AG09309 (cell line): ENCODE measurements around the gene ERP44.
"Not testable (repeated sequence)": the region's sequence is repeated elsewhere in the genome, so short reads cannot be mapped to it uniquely, and the experiment has no call there.

ENCODE experiments used
- DNase-seq: peaks from one replicate; pipeline ENCODE4 v3.0.0-alpha.2; 2010; ENCODE audit warnings: low read depth
- H3K4me3 ChIP-seq: 2 replicates; pipeline ENCODE4 v1.5.1; 2011; ENCODE audit warnings: mild to moderate bottlenecking, low read depth, low read length, moderate library complexity; ENCODE audit not compliant: control insufficient read depth
- CTCF ChIP-seq: IDR thresholded peaks from 2 replicates; pipeline ENCODE4 v1.5.1; 2011; ENCODE audit warnings: mild to moderate bottlenecking, low read depth, low read length, inconsistent platforms; ENCODE audit not compliant: insufficient read depth, control insufficient read depth; ENCODE audit errors: missing control alignments

Gene ERP44

GRCh38 chr9:100098887-100099721, at the start of gene ERP44, which contains the start of gene INVS:
TSS of gene ERP44 (minus strand) at chr9:100099000. CDS start at chr9:100098840, 160 bp downstream.
TSS of gene INVS (plus strand) at chr9:100099243. CDS start at chr9:100104522, 5,279 bp downstream.
- TF ChIP-seq CTCF = no peak
- H3K4me3 ChIP-seq = peak within 1 kb of the TSS; percentile 100
- DNase-seq = peak; percentile 93

GRCh38 chr9:100145976-100146375, 47.2 kb upstream of the ERP44 start:
- H3K4me3 ChIP-seq, DNase-seq: not testable (repeated sequence)

GRCh38 chr9:100145167-100145934, 46.6 kb upstream of the ERP44 start:
- not testable (repeated sequence) for H3K4me3 ChIP-seq, DNase-seq

- DNase-seq, H3K4me3 ChIP-seq: not testable (repeated sequence)
These were observed 43.1 kb upstream of the ERP44 start for GRCh38 chr9:100141862-100142261.

GRCh38 chr9:100140303-100140702, 41.5 kb upstream of the ERP44 start:
- DNase-seq, H3K4me3 ChIP-seq: not testable (repeated sequence)

- not testable (repeated sequence) for DNase-seq, H3K4me3 ChIP-seq
These were observed 38.0 kb upstream of the ERP44 start for GRCh38 chr9:100136799-100137198.

GRCh38 chr9:100134731-100135130, 35.9 kb upstream of the ERP44 start:
- no peak for TF ChIP-seq CTCF
- no peak overlapping the region for H3K4me3 ChIP-seq
- DNase-seq = no peak

GRCh38 chr9:100131875-100132430, 33.2 kb upstream of the ERP44 start:
- H3K4me3 ChIP-seq = no peak overlapping the region
- no peak for TF ChIP-seq CTCF
- DNase-seq = no peak

GRCh38 chr9:100131216-100131615, 32.4 kb upstream of the ERP44 start:
- no peak for DNase-seq
- no peak for TF ChIP-seq CTCF
- no peak overlapping the region for H3K4me3 ChIP-seq
